Measurements from ENCODE around the gene MED12L. TPM values are rescaled to one million over a fixed set of nuclear protein-coding genes. Genes with fewer than 3 reads are reported as not detected.

MED12L gene
- total and polyA plus RNA-seq, 9 of the 15 experiments (the other 6 are each of a cell fraction or from before 2014, with no cell fraction given) = not detected

DNA sequence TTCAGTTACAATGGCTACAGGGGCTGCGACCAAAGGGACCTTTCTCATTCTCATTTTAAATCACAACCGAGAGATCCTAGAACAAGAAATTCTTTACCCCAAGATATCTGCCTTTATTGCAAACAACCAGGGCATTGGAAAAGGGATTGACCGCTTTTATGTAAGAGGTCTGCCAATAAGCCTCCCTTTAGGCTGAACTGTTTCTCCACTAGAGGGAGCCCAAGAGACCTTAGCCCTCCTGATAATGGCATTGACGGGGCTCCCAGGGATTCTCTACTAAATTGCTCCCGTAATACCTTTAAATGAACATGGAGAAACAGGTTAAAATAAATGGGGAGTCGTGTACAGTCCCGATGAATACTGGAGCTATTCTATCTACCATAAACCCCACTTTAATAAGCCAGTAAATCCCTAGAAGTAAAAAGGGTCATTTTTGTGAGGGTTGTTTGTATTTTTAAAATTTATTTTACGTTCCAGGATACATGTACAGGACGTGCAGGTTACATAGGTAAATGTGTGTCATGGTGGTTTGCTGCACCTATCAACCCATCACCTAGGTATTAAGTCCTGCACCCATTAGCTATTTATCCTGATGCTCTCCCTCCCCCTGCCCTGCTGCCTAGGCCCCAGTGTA is 382.9 kb downstream of the MED12L start:
- 16% methylated on average over 9 of the region's 9 CpGs for WGBS (ENCODE audit: insufficient coverage, low coverage, missing lambda C conversion rate)
- no peaks in the 10 kb centered on the region for H4K20me1 ChIP-seq (replicated peaks; ENCODE audit: control insufficient read depth, insufficient read depth, low read length)
- intact Hi-C loops (cut with micrococcal nuclease) (loop anchor here (2.0 kb wide), 1 partner anchor 192 kb away; no protein-coding TSS in a partner anchor), in situ Hi-C loops (cut with MboI) (no loop called here)
- H3K4me3 ChIP-seq = no peak overlapping the region
- H3K9me1 ChIP-seq (ENCODE audit: control insufficient read depth, insufficient read depth, low read length) = no peaks in the 10 kb centered on the region
- no peak overlapping the region for H3K9ac ChIP-seq (ENCODE audit: insufficient read depth in 1 of 2, low read depth in 2 of 2, low read length in 2 of 2)
- DNase-seq (ENCODE audit: extremely low read depth in 1 of 4, low spot score in 3 of 4) (peak; percentile 58 to 81 (median 66)), FAIRE-seq (peak; percentile 83), ATAC-seq (peak; percentile 95)
- H3K79me2 ChIP-seq (ENCODE audit: control insufficient read depth, insufficient read depth, low read length) = no peaks in the 10 kb centered on the region
- BruUV-seq (replicated peaks) = no TSS peak
- H3K36me3 ChIP-seq (ENCODE audit: control insufficient read depth, insufficient read depth, low read length) = no peaks in the 10 kb centered on the region
- no peak overlapping the region for H3K4me2 ChIP-seq (ENCODE audit: insufficient read depth, low read length)
- H3K27ac ChIP-seq (ENCODE audit: extremely low read depth, low read depth, low read length) = no peak overlapping the region
- no peaks in the 10 kb centered on the region; a peak in 1 of 5 replicates for H3K27me3 ChIP-seq (ENCODE audit: control insufficient read depth in 2 of 2, insufficient read depth in 2 of 2, low read length in 2 of 2)
- H3K9me3 ChIP-seq (replicated peaks; ENCODE audit: control insufficient read depth, insufficient read depth, low read depth, low read length) = no peaks in the 10 kb centered on the region; the same call in 1 of the 2 replicates
- H3K4me1 ChIP-seq (replicated peaks in 1 of 2; ENCODE audit: control insufficient read depth in 2 of 2, insufficient read depth in 2 of 2, low read length in 2 of 2) = no peaks in the 10 kb centered on the region
- CTCF ChIA-PET (ENCODE audit: low intra/inter-chr PET ratio) = interaction anchor here (0.5 to 1.8 kb wide), 3 partner anchors 177 to 332 kb away, joined by 3 to 6 read pairs (median 4); no protein-coding TSS in a partner anchor
- POLR2A ChIA-PET = no interaction called here
- H2AFZ ChIP-seq (ENCODE audit: low read depth, low read length) = peak overlapping the region; percentile 51; the same call in 1 of the 2 replicates
- TF ChIP-seq REST (IDR thresholded peaks at IDR 0.05; ENCODE audit: borderline replicate concordance) = peak; percentile 62; the same call in 1 of the 2 replicates
- no peak for TF ChIP-seq REST (CRISPR knock-in tag; IDR thresholded peaks at IDR 0.05; ENCODE audit: low read depth)
- peak; percentile 64 for TF ChIP-seq SMC3 (conservative IDR thresholded peaks at IDR 0.05; ENCODE audit: insufficient read depth, low read depth, low read length)
- TF ChIP-seq, protein P1, sequence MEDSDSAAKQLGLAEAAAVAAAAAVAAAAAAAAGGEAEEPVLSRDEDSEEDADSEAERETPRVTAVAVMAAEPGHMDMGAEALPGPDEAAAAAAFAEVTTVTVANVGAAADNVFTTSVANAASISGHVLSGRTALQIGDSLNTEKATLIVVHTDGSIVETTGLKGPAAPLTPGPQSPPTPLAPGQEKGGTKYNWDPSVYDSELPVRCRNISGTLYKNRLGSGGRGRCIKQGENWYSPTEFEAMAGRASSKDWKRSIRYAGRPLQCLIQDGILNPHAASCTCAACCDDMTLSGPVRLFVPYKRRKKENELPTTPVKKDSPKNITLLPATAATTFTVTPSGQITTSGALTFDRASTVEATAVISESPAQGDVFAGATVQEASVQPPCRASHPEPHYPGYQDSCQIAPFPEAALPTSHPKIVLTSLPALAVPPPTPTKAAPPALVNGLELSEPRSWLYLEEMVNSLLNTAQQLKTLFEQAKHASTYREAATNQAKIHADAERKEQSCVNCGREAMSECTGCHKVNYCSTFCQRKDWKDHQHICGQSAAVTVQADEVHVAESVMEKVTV (CRISPR knock-in tag; IDR thresholded peaks at IDR 0.05) = peak; percentile 56
- TF ChIP-seq UBTF (IDR thresholded peaks at IDR 0.05; ENCODE audit: borderline replicate concordance in 1 of 2, low read depth in 2 of 2, low read length in 2 of 2) = no peak
- TF ChIP-seq, protein P2, sequence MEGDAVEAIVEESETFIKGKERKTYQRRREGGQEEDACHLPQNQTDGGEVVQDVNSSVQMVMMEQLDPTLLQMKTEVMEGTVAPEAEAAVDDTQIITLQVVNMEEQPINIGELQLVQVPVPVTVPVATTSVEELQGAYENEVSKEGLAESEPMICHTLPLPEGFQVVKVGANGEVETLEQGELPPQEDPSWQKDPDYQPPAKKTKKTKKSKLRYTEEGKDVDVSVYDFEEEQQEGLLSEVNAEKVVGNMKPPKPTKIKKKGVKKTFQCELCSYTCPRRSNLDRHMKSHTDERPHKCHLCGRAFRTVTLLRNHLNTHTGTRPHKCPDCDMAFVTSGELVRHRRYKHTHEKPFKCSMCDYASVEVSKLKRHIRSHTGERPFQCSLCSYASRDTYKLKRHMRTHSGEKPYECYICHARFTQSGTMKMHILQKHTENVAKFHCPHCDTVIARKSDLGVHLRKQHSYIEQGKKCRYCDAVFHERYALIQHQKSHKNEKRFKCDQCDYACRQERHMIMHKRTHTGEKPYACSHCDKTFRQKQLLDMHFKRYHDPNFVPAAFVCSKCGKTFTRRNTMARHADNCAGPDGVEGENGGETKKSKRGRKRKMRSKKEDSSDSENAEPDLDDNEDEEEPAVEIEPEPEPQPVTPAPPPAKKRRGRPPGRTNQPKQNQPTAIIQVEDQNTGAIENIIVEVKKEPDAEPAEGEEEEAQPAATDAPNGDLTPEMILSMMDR (IDR thresholded peaks at IDR 0.05 in 2 of 3, conservative IDR thresholded peaks at IDR 0.05 in 1 of 3; ENCODE audit: insufficient read depth in 2 of 3, low read depth in 1 of 3, low read length in 3 of 3) = peak; percentile 72 to 77 (median 73)

Measured in K562 (cell line).